GM18868 (cell line): ENCODE measurements around the gene PRELID2.
A peak's percentile ranks its signal among the peaks of the same experiment; 100 is the strongest.
"Not testable (repeated sequence)": the region's sequence is repeated elsewhere in the genome, so short reads cannot be mapped to it uniquely, and the experiment has no call there.

ENCODE experiments used
- ATAC-seq: cut with Tn5 transposase; IDR thresholded peaks from one replicate; pipeline ENCODE4 v1.9.1; 2021; ENCODE audit warnings: mild to moderate bottlenecking, moderate library complexity; ENCODE audit not compliant: unreplicated experiment

PRELID2 gene

GRCh38 chr5:145834917-145835847, at the start of gene PRELID2:
PRELID2 (minus strand) TSS chr5:145835342; CDS start chr5:145835251, 91 bp downstream.
- ATAC-seq, result peak; percentile 71

GRCh38 chr5:145874765-145875164, 39.6 kb upstream of the PRELID2 start:
- no peak for ATAC-seq

DNA sequence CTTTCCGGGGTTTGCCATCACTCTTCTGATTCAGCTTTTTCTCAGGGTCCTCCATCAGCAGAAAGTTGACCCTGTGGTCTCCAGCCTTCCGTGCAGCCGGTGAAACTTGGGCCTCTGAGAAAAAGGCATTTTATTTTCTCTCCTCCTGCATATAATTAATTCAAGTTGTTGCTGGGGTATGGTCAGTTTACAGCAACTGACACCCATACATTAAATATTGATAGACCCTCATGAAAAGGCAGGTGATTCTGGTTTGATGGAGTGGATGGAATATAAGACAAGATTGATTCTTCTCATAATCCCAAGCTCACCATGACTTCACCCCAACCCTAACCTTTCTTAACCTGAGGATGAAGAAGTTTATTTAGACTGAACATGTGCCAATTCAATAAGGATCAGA, 37.8 kb upstream of the PRELID2 start, which contains the start of gene GRXCR2:
GRXCR2 (minus strand) TSS at position 101 of the 400 bp plus-strand sequence; CDS start at position 55, 46 bp downstream.
- no peak for ATAC-seq

DNA sequence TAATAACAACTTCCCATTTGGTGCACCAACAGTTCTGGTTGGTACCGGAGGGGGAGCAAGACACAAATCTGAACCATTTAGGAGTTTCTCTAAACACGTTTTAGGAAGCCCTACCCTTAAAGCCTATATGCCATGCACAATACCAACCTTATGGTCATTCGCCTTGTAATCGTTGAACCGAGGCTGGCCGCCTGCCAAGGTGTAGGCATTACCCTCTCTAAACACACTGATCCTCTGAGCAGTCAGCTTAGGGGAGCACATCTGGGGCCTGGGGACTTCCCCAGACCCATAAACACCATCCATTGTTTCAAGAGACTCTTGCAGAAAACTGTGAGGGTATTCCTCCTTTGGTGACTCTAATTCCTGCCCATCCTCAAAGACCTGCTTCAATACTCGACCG, 37.3 kb upstream of the PRELID2 start:
- no peak for ATAC-seq

- no peak for ATAC-seq
Measured at GRCh38 chr5:145869753-145870152, 34.6 kb upstream of the PRELID2 start.

DNA sequence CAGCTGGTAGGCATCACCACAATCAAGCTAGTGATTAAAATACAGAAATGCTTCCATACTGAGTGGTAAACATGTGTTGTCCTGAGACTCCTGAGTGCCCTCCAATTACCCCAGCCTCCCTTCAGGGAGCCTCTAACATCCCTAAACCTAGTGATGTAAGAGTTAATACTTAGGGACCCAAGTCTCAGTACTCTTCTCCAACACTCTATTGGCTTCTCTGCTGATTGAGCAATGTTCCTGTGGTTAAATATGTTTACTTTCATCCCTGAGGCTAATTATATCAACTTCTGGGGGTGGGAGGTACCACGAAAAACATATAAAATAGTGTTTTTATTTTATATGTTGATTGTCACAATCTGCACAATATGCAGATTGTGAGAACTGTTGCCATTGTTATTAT, 32.7 kb upstream of the PRELID2 start:
- ATAC-seq, result no peak

- ATAC-seq, result not testable (repeated sequence)
Measured at GRCh38 chr5:145864432-145864831, 29.3 kb upstream of the PRELID2 start.

- no peak for ATAC-seq
Measured at GRCh38 chr5:145863003-145863402, 27.9 kb upstream of the PRELID2 start.

DNA sequence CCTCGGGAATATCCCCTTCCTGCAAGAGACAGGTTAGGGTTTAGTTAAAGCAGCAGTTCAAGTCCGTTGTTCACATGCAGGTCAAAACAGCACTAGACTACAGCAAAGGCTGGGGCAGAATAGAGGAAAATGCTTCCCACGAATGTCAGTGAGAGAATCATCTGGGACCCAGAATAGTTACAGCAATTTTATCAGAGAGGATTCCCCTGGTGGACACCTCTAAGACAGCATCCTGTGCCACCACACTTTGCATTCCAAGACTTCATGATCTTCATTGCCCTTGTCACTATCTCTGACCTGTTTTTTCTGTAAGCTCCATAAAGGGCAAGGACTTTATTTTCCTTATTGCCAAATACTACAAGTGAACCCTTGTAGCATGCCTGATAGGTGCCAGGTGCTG, 24.8 kb upstream of the PRELID2 start:
- no peak for ATAC-seq

- ATAC-seq, result no peak
Measured at GRCh38 chr5:145859453-145859852, 24.3 kb upstream of the PRELID2 start.

DNA sequence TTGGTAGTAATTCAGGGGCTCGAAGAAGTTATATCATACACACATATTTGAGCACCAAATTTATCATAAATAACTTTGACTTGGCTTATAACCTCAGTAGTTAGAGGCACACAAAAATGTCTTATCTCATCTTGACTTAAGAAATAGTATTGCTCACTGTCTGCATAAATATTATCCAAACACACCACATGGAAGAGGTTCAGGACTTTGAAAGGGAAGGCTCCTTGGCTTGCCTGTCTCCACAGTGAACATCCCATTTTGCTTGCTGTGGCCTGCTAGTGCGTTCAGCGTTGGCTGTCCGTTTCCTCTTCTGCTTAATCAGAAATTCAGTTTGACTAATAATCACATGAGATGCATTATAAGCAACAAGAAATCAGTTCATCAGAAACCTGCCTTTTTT, 23.8 kb upstream of the PRELID2 start:
- no peak for ATAC-seq

DNA sequence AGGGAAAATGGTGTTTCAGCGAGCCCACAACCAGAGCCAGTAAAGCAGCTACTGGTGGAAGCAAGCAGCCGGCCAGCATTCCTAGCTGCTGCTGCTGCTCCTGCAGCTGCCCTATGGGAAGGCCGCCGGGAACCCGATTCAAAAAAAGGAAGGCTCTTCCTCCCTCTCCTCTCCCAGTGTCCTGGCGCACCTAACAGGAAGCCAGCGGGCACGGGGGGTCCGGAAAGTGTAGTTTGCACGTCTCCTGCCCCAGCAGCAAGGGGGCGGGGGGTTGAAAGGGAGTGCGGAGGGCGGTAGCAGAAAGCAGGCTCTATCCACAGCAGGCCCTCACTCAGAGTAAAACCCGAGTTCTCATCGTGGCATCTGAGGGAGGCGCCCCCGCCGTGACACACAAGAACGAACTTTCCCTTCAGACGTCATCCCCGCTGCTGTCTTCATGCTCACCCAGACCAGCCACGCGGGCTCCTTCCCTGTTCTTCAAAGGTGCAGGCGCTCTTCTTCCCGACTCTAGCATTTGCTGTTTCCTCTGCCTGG, 21.2 kb upstream of the PRELID2 start:
- ATAC-seq, result peak; percentile 44

- no peak for ATAC-seq
Measured at GRCh38 chr5:145855763-145856267, 20.7 kb upstream of the PRELID2 start.

GRCh38 chr5:145854651-145855258, 19.6 kb upstream of the PRELID2 start:
- ATAC-seq, result peak; percentile 35

DNA sequence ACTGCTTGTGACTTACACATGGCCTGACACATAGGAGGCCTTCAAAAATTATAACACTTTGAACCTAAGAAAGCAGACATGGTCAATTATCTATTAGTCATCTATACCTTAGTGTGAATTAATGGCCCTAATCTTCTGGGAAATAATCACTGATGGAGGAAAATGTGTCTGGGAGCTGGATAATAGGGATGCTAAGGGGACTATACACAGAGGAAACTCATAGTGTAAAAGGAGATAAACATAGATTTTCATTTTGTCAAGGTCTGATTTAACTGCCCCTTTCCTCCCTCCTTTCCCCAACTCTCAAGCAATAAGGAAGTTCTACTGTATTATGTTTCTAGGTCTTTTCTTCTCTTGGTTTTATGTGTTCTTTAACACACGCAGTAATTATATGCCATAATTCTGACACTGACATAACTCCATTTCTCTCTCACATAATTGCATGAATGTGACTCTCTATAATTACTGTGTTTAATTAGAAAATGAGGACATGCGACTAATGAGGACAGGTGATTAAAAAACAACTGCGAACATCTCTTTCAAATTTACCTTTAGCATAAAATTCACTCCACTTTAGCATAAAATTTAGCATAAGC, 18.7 kb upstream of the PRELID2 start:
- no peak for ATAC-seq

GRCh38 chr5:145852990-145853389, 17.8 kb upstream of the PRELID2 start:
- ATAC-seq, result no peak

GRCh38 chr5:145848854-145849253, 13.7 kb upstream of the PRELID2 start:
- no peak for ATAC-seq

DNA sequence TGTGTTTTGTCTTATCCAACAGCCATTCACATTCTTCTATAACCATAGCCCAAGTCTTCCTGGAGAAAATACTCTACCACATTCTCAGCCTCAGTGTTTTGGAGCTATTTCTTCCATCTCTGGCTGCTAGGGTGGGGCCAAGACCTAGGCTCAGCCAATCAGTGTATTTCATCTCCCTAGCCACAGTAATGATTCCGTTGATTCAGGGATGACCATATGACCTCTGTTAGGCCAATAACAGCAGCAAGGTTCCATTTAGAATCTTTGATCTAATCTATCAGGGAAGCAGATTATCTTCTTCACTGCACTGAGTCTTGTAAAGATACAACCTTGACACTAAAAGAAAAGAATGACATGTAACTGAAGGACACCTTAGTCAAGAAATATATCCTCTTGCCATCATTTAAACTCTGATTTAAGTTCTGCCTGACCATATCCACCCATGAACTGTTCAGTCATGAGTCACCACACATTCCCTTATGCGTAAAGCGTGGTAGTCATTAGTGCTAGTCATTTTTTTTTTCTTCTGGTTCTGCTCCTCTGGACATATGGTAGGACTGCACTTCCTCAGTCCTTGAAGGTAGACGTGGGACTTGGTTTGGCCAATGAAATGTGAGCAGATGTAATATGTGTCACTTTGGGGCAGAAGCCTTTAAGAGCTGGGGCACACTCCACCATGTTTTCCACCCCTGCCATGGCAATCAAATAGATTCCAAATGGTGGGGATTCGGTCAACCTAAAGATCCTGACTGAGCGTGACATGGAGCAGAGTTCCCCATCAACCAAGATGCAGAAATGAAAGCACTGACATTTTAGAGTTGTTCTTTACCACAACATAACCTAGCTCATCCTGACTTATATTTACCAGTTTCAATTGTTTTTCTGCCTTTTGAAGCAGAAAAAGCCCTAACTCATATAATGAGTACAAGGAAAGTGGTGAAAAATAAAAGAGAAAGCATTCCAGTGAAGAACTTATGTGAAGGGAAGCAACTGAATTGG, 12.7 kb upstream of the PRELID2 start:
- no peak for ATAC-seq

- no peak for ATAC-seq
Measured at GRCh38 chr5:145846081-145846480, 10.9 kb upstream of the PRELID2 start.

- ATAC-seq, result no peak
Measured at GRCh38 chr5:145841299-145841698, 6.2 kb upstream of the PRELID2 start.
